GM19463 (cell line): ENCODE data around the gene LYSET.
"Not testable (repeated sequence)": the region's sequence is repeated elsewhere in the genome, so short reads cannot be mapped to it uniquely, and the experiment has no call there.

Experiments used
- ATAC-seq: cut with Tn5 transposase; IDR thresholded peaks from one replicate; pipeline ENCODE4 v1.9.1; 2021; ENCODE audit warnings: mild to moderate bottlenecking, moderate library complexity; ENCODE audit not compliant: unreplicated experiment

The LYSET gene

GRCh38 chr14:93220509-93220908 lies 35.4 kb downstream of the LYSET start:
- ATAC-seq, result no peak

GRCh38 chr14:93223565-93223964 lies 38.4 kb downstream of the LYSET start:
- no peak for ATAC-seq

DNA sequence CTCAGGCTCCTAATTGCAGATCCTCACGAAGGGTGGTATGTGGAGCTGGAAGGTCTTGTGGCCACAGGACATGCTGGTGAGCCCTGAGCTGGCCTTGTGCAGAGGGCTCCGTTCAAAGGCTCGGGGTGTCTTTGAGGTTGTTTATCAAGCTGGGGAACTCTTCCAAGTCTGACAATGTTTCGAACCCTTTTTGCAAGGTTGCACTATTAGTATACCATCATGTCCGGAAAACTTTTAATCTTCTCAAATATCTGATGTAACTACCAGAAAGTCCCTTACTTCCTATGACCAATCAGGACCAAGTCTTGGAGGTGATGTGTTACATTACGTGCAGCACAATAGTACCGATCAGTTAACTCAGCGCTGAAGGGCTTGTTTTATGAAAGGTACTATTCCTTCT lies 43.4 kb downstream of the LYSET start:
- no peak for ATAC-seq

DNA sequence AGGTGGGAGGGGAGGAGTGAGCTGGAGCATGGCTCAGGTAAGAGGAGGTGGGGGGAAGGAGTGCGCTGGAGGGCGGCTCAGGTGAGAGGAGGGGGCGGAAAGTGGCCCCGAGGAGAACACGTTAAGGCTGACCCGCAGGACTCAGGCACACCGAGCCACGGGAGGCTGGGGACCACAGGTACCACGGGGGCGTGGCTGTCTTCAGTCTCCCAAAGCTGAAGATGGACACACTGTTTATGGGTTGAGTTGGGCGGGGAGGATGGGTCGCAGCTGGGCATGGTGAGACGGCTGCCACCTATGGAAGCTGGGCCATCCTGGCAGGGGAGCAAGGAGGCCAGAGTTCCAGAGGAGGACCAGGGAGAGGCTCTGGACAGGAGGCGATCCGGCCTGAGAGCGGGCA lies 45.4 kb downstream of the LYSET start:
- ATAC-seq, result no peak

DNA sequence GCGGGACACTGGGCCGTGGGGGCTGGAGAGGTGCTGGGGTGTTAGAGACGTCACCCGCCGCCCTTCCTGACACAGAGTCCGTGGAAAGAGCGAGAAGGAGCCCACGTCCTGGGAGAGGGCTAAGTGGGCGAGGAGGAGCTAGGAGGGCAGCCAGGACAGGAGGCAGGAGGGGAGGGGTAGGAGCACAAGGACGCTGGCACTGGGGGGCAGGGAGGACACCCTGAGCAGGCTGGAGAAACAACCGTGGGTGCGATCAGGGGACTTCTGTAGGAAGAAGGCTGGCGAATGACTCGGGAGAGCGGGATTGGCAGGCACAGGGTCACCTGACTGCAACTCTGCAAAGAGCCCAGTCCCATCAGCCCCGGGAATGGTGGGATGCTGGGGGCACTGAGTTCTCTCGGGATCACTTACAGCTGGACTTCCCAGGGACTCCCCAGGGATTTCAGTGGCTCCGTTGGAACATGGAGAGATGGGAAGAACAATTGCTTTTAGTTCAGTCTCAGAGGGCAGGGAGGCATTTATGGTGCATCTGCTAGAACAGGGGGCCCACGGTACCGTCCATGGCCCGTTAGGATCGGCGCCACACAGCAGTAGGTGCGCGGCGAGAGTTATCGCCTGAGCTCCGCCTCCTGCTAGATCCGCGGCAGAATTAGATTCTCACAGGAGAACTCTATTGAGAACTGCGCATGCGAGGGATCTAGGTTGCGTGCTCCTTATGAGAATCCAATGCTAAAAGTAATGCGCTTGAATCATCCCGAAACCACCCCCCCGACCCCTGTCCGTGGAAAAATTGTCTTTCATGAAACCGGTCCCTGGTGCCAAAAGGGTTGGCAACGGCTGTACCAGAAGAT lies 46.2 kb downstream of the LYSET start:
- ATAC-seq, result no peak

DNA sequence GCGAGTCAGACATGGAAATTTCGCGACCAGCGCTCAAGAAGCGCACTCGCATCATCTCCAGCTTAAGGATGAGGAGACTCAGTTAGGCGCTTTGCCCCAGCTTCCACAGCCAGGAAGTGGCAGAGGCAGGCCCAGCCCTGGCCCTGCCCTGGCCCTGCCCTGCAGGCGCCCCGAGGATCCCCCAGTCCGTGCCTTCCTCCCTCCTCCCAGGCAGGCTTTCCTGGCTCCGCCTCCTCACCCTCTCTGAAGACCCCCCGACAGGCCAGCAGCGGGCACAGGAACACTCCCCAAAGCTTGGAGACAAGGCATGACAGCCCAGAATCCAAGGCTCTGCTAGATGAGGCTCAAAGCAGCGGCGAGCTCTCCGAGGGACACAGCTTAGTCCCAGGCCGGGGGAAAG lies 47.0 kb downstream of the LYSET start:
- ATAC-seq, result no peak

- not testable (repeated sequence) for ATAC-seq
Observed at GRCh38 chr14:93233078-93233477, 48.0 kb downstream of the LYSET start.

GRCh38 chr14:93234798-93235197 lies 49.7 kb downstream of the LYSET start:
- no peak for ATAC-seq
